ENCODE data around the gene AGAP1.

AGAP1 gene

GRCh38 chr2:236112466-236112865 is 618.6 kb downstream of the AGAP1 start:
- TF ChIP-seq TAF1 (IDR thresholded peaks at IDR 0.05; ENCODE audit: borderline replicate concordance, low read depth, low read length) (no peak), POLR2A (IDR thresholded peaks at IDR 0.05; ENCODE audit: low read depth, low read length) (no peak), POLR2AphosphoS5 (IDR thresholded peaks at IDR 0.05; ENCODE audit: low read depth, low read length) (no peak)
- FAIRE-seq (no peak), DNase-seq (ENCODE audit: insufficient read length) (no peak)

GRCh38 chr2:236113425-236113824 is 619.6 kb downstream of the AGAP1 start:
- DNase-seq (ENCODE audit: insufficient read length), result no peak
- no peak for FAIRE-seq
- TF ChIP-seq POLR2AphosphoS5 (IDR thresholded peaks at IDR 0.05; ENCODE audit: low read depth, low read length) (no peak), POLR2A (IDR thresholded peaks at IDR 0.05; ENCODE audit: low read depth, low read length) (no peak), TAF1 (IDR thresholded peaks at IDR 0.05; ENCODE audit: borderline replicate concordance, low read depth, low read length) (no peak)

- TF ChIP-seq POLR2AphosphoS5 (IDR thresholded peaks at IDR 0.05; ENCODE audit: low read depth, low read length) (no peak), TAF1 (IDR thresholded peaks at IDR 0.05; ENCODE audit: borderline replicate concordance, low read depth, low read length) (no peak)
- FAIRE-seq (no peak), DNase-seq (ENCODE audit: insufficient read length) (no peak)
Observed at GRCh38 chr2:236113948-236114347, 620.1 kb downstream of the AGAP1 start.

- FAIRE-seq (no peak), DNase-seq (ENCODE audit: insufficient read length) (no peak)
- TF ChIP-seq POLR2A (IDR thresholded peaks at IDR 0.05; ENCODE audit: low read depth, low read length) (no peak), POLR2AphosphoS5 (IDR thresholded peaks at IDR 0.05; ENCODE audit: low read depth, low read length) (no peak), TAF1 (IDR thresholded peaks at IDR 0.05; ENCODE audit: borderline replicate concordance, low read depth, low read length) (no peak)
Observed at GRCh38 chr2:236114959-236115358, 621.1 kb downstream of the AGAP1 start.

GRCh38 chr2:236117401-236117800 is 623.6 kb downstream of the AGAP1 start:
- no peak for TF ChIP-seq TAF1 (IDR thresholded peaks at IDR 0.05; ENCODE audit: borderline replicate concordance, low read depth, low read length)
- TF ChIP-seq POLR2A (IDR thresholded peaks at IDR 0.05; ENCODE audit: low read depth, low read length), result no peak
- no peak for TF ChIP-seq POLR2AphosphoS5 (IDR thresholded peaks at IDR 0.05; ENCODE audit: low read depth, low read length)
- FAIRE-seq (no peak), DNase-seq (ENCODE audit: insufficient read length) (no peak)

- TF ChIP-seq POLR2A (IDR thresholded peaks at IDR 0.05; ENCODE audit: low read depth, low read length) (no peak), TAF1 (IDR thresholded peaks at IDR 0.05; ENCODE audit: borderline replicate concordance, low read depth, low read length) (no peak), POLR2AphosphoS5 (IDR thresholded peaks at IDR 0.05; ENCODE audit: low read depth, low read length) (no peak)
- no peak for DNase-seq (ENCODE audit: insufficient read length)
- FAIRE-seq, result no peak
Observed at GRCh38 chr2:236117861-236118269, 624.0 kb downstream of the AGAP1 start.

- no peak for FAIRE-seq
- no peak for DNase-seq (ENCODE audit: insufficient read length)
- TF ChIP-seq POLR2AphosphoS5 (IDR thresholded peaks at IDR 0.05; ENCODE audit: low read depth, low read length), result no peak
- no peak for TF ChIP-seq POLR2A (IDR thresholded peaks at IDR 0.05; ENCODE audit: low read depth, low read length)
- TF ChIP-seq TAF1 (IDR thresholded peaks at IDR 0.05; ENCODE audit: borderline replicate concordance, low read depth, low read length), result no peak
Observed at GRCh38 chr2:236119003-236119402, 625.2 kb downstream of the AGAP1 start.

- no peak for FAIRE-seq
- DNase-seq (ENCODE audit: insufficient read length), result no peak
- TF ChIP-seq TAF1 (IDR thresholded peaks at IDR 0.05; ENCODE audit: borderline replicate concordance, low read depth, low read length) (no peak), POLR2AphosphoS5 (IDR thresholded peaks at IDR 0.05; ENCODE audit: low read depth, low read length) (no peak), POLR2A (IDR thresholded peaks at IDR 0.05; ENCODE audit: low read depth, low read length) (no peak)
Observed at GRCh38 chr2:236119476-236119875, 625.6 kb downstream of the AGAP1 start.

- no peak for FAIRE-seq
- DNase-seq (ENCODE audit: insufficient read length), result no peak
- TF ChIP-seq POLR2AphosphoS5 (IDR thresholded peaks at IDR 0.05; ENCODE audit: low read depth, low read length), result no peak
- no peak for TF ChIP-seq TAF1 (IDR thresholded peaks at IDR 0.05; ENCODE audit: borderline replicate concordance, low read depth, low read length)
- TF ChIP-seq POLR2A (IDR thresholded peaks at IDR 0.05; ENCODE audit: low read depth, low read length), result no peak
Observed at GRCh38 chr2:236120141-236120601, 626.3 kb downstream of the AGAP1 start.

- DNase-seq (ENCODE audit: insufficient read length), result no peak
- FAIRE-seq, result no peak
- no peak for TF ChIP-seq POLR2A (IDR thresholded peaks at IDR 0.05; ENCODE audit: low read depth, low read length)
- TF ChIP-seq POLR2AphosphoS5 (IDR thresholded peaks at IDR 0.05; ENCODE audit: low read depth, low read length), result no peak
- no peak for TF ChIP-seq TAF1 (IDR thresholded peaks at IDR 0.05; ENCODE audit: borderline replicate concordance, low read depth, low read length)
Observed at GRCh38 chr2:236120829-236121228, 627.0 kb downstream of the AGAP1 start.

- DNase-seq (ENCODE audit: insufficient read length), result no peak
- TF ChIP-seq POLR2A (IDR thresholded peaks at IDR 0.05; ENCODE audit: low read depth, low read length), result no peak
- TF ChIP-seq POLR2AphosphoS5 (IDR thresholded peaks at IDR 0.05; ENCODE audit: low read depth, low read length), result no peak
- no peak for TF ChIP-seq TAF1 (IDR thresholded peaks at IDR 0.05; ENCODE audit: borderline replicate concordance, low read depth, low read length)
- no peak for FAIRE-seq
Observed at GRCh38 chr2:236121546-236121945, 627.7 kb downstream of the AGAP1 start.

GRCh38 chr2:236122236-236122635 is 628.4 kb downstream of the AGAP1 start:
- FAIRE-seq, result no peak

GRCh38 chr2:236123716-236124115 is 629.9 kb downstream of the AGAP1 start:
- FAIRE-seq (no peak), DNase-seq (ENCODE audit: insufficient read length) (no peak)
- TF ChIP-seq POLR2A (IDR thresholded peaks at IDR 0.05; ENCODE audit: low read depth, low read length), result no peak
- TF ChIP-seq POLR2AphosphoS5 (IDR thresholded peaks at IDR 0.05; ENCODE audit: low read depth, low read length), result no peak
- no peak for TF ChIP-seq TAF1 (IDR thresholded peaks at IDR 0.05; ENCODE audit: borderline replicate concordance, low read depth, low read length)

More at GRCh38 chr2:236122236-236122635, 628.4 kb downstream of the AGAP1 start:
- no peak for DNase-seq (ENCODE audit: insufficient read length)
- TF ChIP-seq POLR2A (IDR thresholded peaks at IDR 0.05; ENCODE audit: low read depth, low read length), result no peak
- TF ChIP-seq POLR2AphosphoS5 (IDR thresholded peaks at IDR 0.05; ENCODE audit: low read depth, low read length), result no peak
- no peak for TF ChIP-seq TAF1 (IDR thresholded peaks at IDR 0.05; ENCODE audit: borderline replicate concordance, low read depth, low read length)

Data from GM12892 (cell line).